NCI-H146 treated with DMSO at 0.1 percent for 48 hours (cell line): ENCODE data around the gene LYRM4.

Experiments used
- DNase-seq: peaks from one replicate; lab custom pipeline; 2025; ENCODE audit not compliant: unreplicated experiment; lab: John Stamatoyannopoulos, UW

The LYRM4 gene

DNA sequence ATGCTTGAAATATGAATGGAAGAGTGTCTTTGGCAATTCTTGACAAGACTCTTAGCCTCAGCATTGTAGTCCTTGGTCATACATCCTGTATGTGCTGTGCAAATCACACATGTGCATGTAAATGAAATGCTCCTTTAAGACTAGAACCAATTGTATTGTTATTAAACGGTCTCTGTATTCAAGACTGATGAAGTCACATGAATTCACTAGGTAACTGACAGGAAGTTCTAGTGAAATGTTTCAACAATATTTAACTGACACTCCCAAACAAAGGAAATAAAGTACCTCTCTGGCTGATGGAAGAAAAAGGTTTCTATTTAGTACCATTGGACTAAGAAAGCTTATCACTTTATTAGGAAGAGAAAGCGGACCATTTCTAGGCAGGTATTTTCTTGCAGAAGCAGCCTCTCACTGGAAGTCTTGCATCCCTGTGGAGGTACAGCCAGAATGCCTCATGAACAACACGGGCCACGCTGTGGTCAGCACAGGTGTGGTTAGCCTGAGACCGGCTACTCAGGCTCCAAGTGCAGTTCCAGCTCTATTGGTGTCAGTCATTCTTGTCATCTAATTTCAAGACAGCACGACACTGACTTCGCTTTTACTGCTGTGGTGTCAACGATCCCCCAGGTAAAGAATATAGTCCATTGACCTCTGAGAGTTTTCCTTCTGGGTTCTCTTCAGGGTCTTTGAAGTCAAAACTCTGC lies 158.3 kb downstream of the LYRM4 start:
- no peak for DNase-seq

DNA sequence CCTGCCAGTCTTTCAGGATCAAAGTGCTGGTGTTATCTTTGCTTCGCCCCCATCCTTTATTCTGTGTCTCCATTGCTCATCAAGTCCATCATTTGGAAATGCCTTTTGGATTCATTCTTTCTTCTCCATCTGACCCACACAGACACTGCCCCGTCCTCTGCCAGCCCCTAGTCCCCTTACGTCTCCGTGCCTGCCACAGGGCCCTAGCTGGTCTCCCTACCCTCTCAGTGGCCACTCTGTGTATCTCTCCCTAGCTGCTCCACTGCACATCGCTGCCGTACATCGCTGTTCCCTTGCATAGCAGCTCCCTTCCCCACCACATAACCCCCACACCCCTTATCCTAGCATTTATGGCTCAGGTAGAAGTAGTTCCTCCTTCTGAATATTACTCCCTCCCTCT lies 159.9 kb downstream of the LYRM4 start:
- DNase-seq, result no peak

GRCh38 chr6:5099537-5099936 lies 161.2 kb downstream of the LYRM4 start:
- DNase-seq, result no peak

DNA sequence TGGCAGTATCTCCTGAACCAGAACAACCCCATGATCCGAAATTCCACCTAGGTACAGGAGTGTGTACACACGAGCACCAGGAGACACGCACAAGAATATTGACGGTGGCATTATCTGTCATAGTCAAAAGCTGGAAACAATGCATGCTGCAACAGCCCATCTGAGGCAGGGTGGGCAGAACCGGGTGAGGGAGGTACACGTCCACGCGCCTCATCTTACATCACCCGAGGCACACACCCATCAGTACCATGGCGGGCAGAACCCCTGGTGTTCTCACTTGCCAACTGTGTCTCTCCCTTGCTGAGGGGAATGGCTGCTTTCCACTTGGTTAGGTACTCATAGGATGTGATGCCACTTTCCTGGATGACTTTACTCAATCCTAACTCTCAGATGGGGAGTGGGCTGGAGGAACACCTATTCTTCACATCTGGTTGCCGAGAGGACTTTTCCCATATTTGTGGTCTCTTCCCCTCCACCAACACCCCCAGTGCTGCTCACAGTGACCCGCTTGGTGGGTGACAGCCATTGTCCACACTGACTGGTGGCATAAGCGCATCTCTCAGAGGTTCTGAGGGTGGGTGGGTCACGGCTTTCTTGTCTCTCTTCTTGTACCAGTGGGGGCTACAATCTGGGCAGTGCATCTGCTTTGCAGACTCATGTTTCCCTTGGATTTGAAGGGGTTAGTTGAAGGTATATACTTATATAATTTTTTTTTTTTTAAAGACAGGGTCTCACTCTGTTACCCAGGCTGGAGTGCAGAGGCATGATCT lies 162.1 kb downstream of the LYRM4 start:
- no peak for DNase-seq

DNA sequence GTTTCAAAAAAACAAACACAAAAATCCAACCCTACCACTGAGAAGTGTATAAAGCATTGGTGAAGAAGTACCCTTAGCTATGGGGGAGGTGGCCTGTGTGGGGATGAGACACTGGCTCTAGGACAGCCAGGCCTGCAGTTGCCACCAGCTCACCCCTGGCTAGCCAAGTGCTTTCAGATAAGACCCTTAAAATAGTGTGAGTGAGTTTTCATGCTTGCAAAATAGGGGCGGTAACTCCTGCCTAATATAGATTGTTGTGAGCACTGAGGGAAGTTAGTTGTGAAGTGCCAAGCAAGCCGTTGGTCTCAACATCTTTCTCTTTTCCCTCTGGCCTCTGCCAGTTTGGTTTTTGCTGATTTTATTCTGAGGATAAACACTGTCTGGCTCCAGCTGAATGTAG lies 164.3 kb downstream of the LYRM4 start:
- DNase-seq, result no peak

DNA sequence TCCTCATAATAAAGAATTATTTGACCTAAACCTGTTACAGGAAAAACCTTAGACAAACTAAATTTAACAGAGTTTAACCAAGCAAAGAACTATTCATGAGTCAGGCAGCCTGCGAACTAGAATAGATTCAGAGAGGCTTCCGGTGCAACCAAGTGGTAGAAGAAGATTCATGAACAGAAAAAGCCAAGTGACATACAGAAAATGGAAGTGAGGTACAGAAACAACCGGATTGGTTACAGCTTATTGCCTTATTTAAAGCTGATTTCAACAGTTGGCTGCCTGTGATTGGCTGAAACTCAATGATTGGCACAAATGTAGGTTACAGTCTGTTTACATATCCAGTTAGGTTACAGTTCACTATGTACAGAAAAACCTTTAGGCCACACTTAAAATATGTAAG lies 165.5 kb downstream of the LYRM4 start:
- DNase-seq, result no peak

DNA sequence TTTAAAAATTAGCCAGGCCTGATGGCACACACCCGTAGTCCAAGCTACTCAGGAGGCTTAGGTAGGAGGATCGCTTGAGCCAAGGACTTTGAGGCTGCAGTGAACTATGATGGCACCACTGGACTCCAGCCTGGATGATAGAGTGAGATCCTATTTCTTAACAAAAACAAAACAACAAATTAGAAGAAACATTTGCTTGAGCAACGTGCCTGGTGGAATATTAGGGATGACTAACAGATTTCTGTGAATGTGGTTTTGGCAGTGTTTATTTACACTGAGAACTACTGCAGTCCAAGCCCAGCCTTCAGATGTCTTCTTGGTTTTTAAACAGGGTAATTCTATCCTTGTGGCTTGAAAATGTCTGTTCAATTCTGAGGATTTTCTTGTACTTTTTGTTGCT lies 166.4 kb downstream of the LYRM4 start:
- DNase-seq, result no peak

DNA sequence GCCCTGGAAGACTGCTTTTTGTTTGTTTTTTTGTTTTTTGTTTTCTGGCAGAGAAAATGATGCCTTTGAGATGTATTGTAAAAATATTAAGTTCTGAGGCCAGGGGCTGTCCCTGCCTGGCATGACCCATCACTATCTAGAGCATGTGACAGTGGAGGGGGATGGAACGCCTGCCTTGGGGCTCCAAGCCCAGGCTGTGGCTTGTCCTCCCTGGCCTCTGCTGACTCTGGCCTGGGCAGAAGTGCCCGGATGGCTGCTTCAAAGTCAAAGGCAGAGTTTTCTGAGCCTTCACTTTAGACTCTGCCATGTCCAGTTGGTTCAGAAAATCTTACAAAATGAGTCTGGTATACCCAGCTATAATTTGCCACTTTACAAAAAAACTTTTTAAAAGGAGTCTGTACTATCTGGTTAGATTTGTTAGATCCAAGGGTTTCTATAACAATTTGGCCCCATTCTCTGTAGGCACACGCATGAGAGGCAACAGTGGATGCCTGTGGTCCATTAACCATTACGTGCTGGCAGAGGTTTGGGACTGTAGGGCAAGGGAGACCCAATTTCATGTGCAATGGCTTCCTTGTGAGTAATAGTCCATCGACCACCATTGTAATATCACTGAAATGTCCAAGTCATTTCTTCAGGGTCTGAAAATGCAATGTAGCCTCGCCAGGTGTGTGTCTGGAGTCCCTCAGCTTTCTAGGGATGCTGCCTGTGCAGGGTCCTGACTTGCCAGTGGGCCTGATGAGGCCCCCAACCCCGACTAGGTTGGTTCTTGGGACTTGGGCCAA lies 167.3 kb downstream of the LYRM4 start:
- no peak for DNase-seq

DNA sequence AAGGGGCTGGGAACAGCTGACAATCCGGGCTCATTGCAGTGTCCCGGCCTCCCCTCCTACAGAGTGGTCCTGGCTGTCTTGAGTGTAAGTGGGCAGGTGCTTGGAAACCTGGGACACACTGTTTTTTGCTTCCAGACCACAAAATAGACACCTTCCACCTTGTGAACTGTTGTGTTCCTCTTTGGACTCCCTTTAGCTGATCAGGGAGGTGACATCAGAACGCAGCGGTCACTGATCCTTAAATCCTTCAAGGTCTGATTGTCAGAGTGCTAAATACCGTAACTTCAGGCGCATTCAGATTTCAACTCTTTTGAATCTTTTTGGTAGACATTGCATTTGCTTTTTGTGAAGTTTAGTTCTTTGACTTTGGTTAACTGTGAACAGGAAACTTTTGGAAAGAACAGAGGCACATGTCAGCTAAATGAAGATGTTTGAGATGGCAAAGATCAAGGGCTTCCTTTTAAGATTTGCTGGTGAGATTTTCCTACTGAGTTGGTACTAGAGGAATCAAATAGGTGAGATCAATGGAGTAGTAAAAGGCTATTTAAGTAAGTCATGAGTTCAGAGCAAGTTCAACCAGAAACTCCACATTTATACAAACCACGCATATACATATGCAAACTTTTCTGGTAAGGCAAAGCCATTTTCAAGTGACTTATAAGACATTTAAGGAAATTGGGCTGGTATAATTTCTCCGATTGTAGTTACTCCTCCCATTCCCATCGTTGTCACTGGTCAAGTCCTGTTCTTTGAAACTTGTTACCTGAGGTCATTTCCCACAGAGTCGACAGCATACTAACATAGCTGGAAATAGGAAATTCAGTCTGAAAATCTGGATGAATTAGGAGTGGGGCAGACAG lies 169.3 kb downstream of the LYRM4 start:
- no peak for DNase-seq

- DNase-seq, result no peak
Measured at GRCh38 chr6:5090603-5091002, 170.1 kb downstream of the LYRM4 start.

DNA sequence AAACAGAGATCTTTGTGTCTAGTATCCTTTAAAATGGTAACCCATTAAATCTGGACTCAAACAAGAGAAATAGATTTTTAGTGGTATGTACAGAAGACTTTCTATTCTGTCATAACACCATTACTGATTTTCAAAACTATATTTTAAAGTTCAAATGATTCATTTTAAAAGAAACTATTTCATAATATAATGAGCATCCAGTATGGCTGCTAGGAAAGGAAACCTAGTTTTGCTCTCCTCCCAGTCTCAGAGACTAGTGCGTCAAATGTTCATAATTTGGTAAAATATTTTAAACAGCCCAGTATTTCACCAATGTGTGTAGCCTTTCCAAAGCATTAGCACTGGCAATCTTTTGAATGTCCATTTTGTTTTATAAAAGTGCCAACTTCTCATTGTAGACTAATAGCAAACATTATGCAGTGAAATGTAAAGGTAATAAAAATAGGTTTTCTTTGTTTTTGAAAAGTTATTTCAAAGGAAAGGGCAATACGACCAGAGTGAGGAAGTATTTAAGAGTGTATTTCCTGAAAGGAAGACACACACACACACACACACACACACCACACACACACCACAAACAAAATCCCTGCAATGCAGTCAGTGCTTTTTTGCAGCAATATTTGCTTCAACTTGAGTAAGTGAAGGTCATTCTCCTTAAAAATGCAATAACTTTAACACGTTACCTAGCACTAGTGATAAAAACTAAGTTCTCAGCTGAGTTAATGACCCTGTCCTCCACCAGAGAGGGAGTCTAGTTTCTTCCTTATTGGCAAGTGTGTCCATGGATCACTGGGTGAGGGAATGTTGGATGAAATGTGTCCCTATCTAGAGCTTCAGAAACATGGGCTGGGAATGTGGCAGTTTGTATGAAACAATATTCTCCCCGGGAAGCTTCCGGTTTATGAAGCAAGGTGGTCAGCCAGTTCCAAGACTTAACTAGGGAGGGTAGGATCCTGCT lies 171.0 kb downstream of the LYRM4 start:
- no peak for DNase-seq

DNA sequence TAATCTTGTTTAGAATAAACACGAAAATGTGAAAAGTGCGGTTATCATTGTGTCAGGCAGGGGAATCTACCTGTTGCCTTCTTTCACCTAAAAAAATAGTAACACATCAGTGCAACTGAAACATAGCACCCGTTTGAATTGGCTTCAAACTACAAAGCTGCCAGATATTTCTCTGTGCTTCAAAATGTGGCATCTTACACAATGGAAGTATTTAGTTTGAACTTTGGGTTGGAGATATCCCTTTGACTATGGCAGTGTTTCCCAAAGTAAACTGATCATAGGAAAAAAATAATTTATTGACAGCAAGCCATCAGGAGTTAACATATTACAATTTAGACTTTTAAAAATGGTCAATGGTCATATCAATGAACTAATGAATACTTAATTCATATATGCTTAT lies 172.0 kb downstream of the LYRM4 start:
- DNase-seq, result no peak

DNA sequence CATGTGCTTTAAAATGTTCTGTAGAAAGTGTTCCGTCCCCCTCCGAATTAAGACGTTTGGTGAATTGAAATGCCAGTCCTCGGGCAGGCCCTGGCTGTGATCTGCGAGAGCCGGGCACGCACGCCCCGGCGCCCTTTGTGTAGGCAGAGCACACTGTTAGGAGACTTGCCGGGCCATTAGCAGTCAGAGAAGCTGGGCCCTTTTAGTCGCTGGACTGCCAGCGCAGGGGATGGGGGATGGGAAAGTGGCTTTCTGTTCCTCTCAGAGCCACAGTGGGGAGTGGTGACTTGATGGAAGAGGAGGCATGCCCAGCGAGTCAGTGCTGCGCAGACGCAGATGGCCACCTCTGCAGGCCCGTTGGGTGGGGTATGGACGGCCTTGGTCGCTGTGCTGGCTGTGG lies 173.4 kb downstream of the LYRM4 start:
- DNase-seq, result no peak

DNA sequence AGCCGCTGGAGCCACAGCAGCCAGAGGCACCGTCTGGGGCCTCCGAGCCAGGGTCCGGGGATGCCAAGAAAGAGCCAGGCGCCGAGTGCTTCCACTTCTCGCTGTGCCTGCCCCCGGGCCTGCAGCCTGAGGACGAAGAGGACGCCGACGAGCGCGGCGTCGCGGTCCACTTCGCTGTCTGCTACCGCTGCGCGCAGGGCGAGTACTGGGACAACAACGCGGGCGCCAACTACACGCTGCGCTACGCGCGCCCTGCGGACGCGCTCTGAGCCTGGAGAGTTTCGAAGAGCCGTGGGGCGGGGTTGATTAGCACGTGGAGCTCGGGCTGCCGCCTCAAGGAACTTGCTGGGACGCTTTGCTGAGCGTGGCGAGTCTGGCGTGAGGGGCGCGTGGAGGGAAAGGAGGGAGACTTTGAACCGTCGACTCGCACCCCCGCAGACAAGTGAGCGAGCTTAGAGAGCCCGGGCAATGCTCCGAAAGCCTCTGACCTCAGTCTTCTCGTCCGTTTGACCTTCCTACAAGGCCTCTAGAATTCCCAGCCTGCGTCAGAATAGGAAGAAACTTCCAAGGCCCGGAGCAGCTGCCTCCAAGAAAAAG lies 174.4 kb downstream of the LYRM4 start:
- no peak for DNase-seq

DNA sequence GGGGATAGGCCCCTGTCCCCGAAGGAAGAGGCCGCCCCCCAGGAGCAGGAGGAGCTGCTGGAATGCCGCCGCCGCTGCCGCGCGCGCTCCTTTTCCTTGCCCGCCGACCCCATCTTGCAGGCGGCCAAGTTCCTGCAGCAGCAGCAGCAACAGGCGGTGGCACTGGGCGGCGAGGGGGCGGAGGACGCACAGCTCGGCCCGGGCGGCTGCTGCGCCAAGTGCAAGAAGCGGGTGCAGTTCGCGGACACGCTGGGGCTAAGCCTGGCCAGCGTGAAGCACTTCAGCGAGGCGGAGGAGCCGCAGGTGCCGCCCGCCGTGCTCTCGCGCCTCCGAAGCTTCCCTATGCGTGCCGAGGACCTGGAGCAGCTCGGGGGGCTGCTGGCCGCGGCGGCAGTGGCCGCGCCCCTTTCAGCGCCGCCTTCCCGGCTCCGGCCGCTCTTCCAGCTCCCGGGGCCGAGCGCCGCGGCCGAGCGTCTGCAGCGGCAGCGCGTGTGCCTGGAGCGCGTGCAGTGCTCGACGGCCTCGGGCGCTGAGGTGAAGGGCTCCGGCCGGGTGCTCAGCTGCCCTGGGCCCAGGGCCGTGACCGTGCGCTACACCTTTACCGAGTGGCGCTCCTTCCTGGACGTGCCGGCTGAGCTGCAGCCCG lies 175.0 kb downstream of the LYRM4 start:
- peak; percentile 28 for DNase-seq

- peak; percentile 8 for DNase-seq
Measured at GRCh38 chr6:5084781-5085647, 175.7 kb downstream of the LYRM4 start, which contains the start of gene PPP1R3G. Gene PPP1R3G, plus strand, starts transcription at chr6:5085341. Its CDS starts 145 bp downstream, at chr6:5085486.

DNA sequence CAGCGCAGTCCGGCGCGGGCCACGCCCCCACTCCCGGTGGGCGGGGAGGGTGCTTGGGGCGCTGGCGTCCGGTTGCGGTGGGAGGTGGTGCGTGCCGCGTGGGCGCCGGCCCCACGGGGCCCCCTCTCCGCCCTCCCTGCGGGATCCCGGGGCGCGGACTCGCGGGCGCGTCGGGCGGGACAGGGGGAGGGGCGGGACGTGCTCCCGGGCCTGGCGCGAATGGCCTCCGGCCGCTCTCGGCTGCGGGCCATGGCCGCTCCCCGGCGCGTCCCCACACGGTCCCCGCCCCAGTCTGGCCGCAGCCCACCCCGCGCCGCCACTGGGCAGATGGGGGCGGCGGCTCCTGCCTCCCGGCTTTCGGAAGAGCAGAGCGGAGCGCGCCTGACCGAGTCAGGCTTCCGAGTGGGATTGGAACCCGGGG lies 176.4 kb downstream of the LYRM4 start:
- DNase-seq, result no peak

GRCh38 chr6:5083813-5084359 lies 176.9 kb downstream of the LYRM4 start:
- no peak for DNase-seq
